ENCODE data around the gene LAMC3.

The LAMC3 gene

GRCh38 chr9:130985606-130986162, 23.3 kb upstream of the LAMC3 start:
- ATAC-seq: no peak
- TF ChIP-seq PATZ1 (CRISPR knock-in tag; IDR thresholded peaks at IDR 0.05; ENCODE audit: borderline replicate concordance): no peak
- no peak for TF ChIP-seq CREB5 (CRISPR knock-in tag; IDR thresholded peaks at IDR 0.05; ENCODE audit: low read depth)
- TF ChIP-seq, protein P1, sequence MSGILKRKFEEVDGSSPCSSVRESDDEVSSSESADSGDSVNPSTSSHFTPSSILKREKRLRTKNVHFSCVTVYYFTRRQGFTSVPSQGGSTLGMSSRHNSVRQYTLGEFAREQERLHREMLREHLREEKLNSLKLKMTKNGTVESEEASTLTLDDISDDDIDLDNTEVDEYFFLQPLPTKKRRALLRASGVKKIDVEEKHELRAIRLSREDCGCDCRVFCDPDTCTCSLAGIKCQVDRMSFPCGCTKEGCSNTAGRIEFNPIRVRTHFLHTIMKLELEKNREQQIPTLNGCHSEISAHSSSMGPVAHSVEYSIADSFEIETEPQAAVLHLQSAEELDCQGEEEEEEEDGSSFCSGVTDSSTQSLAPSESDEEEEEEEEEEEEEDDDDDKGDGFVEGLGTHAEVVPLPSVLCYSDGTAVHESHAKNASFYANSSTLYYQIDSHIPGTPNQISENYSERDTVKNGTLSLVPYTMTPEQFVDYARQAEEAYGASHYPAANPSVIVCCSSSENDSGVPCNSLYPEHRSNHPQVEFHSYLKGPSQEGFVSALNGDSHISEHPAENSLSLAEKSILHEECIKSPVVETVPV (CRISPR knock-in tag; IDR thresholded peaks at IDR 0.05): no peak
- no peak for TF ChIP-seq ZNF70 (CRISPR knock-in tag; IDR thresholded peaks at IDR 0.05)
- TF ChIP-seq GLIS3 (CRISPR knock-in tag; IDR thresholded peaks at IDR 0.05): no peak
- TF ChIP-seq TOX (CRISPR knock-in tag; IDR thresholded peaks at IDR 0.05; ENCODE audit: borderline replicate concordance): no peak
- no peak for TF ChIP-seq OSR1 (CRISPR knock-in tag; IDR thresholded peaks at IDR 0.05)
- no peak for TF ChIP-seq ESRRG (CRISPR knock-in tag; IDR thresholded peaks at IDR 0.05)
- no peak for TF ChIP-seq SNAI2 (CRISPR knock-in tag; IDR thresholded peaks at IDR 0.05)
- TF ChIP-seq TCF4 (CRISPR knock-in tag; IDR thresholded peaks at IDR 0.05; ENCODE audit: borderline replicate concordance): no peak
- no peak for TF ChIP-seq ZFP30 (CRISPR knock-in tag; IDR thresholded peaks at IDR 0.05)
- no peak for TF ChIP-seq PPARA (CRISPR knock-in tag; IDR thresholded peaks at IDR 0.05; ENCODE audit: borderline replicate concordance)
- TF ChIP-seq ARNTL (CRISPR knock-in tag; IDR thresholded peaks at IDR 0.05; ENCODE audit: borderline replicate concordance, low read depth): no peak
- no peak for TF ChIP-seq ZNF8 (CRISPR knock-in tag; IDR thresholded peaks at IDR 0.05)
- no peak for TF ChIP-seq ISL1 (CRISPR knock-in tag; IDR thresholded peaks at IDR 0.05)
- TF ChIP-seq RARB (CRISPR knock-in tag; IDR thresholded peaks at IDR 0.05): no peak
- TF ChIP-seq, protein P2, sequence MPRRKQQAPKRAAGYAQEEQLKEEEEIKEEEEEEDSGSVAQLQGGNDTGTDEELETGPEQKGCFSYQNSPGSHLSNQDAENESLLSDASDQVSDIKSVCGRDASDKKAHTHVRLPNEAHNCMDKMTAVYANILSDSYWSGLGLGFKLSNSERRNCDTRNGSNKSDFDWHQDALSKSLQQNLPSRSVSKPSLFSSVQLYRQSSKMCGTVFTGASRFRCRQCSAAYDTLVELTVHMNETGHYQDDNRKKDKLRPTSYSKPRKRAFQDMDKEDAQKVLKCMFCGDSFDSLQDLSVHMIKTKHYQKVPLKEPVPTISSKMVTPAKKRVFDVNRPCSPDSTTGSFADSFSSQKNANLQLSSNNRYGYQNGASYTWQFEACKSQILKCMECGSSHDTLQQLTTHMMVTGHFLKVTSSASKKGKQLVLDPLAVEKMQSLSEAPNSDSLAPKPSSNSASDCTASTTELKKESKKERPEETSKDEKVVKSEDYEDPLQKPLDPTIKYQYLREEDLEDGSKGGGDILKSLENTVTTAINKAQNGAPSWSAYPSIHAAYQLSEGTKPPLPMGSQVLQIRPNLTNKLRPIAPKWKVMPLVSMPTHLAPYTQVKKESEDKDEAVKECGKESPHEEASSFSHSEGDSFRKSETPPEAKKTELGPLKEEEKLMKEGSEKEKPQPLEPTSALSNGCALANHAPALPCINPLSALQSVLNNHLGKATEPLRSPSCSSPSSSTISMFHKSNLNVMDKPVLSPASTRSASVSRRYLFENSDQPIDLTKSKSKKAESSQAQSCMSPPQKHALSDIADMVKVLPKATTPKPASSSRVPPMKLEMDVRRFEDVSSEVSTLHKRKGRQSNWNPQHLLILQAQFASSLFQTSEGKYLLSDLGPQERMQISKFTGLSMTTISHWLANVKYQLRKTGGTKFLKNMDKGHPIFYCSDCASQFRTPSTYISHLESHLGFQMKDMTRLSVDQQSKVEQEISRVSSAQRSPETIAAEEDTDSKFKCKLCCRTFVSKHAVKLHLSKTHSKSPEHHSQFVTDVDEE (CRISPR knock-in tag; IDR thresholded peaks at IDR 0.05): no peak

DNA sequence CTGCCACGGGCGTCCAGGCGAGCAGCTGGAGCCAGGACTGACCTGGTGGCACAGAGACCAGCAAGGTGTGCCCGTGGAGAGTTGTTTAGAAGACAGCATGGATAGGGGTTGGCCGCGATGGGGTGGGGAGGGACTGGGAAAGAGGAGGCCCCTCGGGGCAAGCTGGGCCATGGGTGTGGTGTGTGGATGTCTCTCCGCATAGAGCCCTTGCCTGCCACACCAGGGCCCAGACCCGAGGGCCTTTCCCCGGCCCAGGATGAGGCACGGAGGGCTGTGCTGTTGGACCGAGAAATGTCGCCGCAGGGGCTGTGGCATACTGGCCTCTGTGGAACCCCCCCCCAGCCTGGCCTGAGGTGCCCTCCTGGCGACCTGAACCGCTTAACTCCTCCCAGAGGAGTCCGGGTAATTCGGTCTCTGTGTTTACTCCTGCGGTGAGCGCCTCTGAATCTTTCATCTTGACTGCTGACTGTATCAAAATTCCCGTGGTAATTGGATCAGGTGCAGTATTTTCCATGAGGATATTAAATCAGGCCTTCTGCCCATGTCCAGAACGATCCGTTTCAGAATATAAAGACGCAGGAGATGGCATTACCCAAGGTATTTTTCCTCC, 22.5 kb upstream of the LAMC3 start:
- no peak for TF ChIP-seq TCF4 (CRISPR knock-in tag; IDR thresholded peaks at IDR 0.05; ENCODE audit: borderline replicate concordance)
- no peak for TF ChIP-seq CSDC2 (CRISPR knock-in tag; IDR thresholded peaks at IDR 0.05)
- no peak for TF ChIP-seq TOX (CRISPR knock-in tag; IDR thresholded peaks at IDR 0.05; ENCODE audit: borderline replicate concordance)
- TF ChIP-seq SNAI2 (CRISPR knock-in tag; IDR thresholded peaks at IDR 0.05): no peak
- no peak for TF ChIP-seq ISL1 (CRISPR knock-in tag; IDR thresholded peaks at IDR 0.05)
- no peak for TF ChIP-seq ZFP3 (CRISPR knock-in tag; IDR thresholded peaks at IDR 0.05)
- TF ChIP-seq ZC3H10 (CRISPR knock-in tag; IDR thresholded peaks at IDR 0.05): no peak
- TF ChIP-seq, protein P2 (CRISPR knock-in tag; IDR thresholded peaks at IDR 0.05): no peak
- TF ChIP-seq ZNF565 (CRISPR knock-in tag; conservative IDR thresholded peaks at IDR 0.05; ENCODE audit: low read depth): no peak
- no peak for TF ChIP-seq GLIS3 (CRISPR knock-in tag; IDR thresholded peaks at IDR 0.05)
- TF ChIP-seq PPARA (CRISPR knock-in tag; IDR thresholded peaks at IDR 0.05; ENCODE audit: borderline replicate concordance): no peak
- no peak for TF ChIP-seq ARNTL (CRISPR knock-in tag; IDR thresholded peaks at IDR 0.05; ENCODE audit: borderline replicate concordance, low read depth)
- no peak for TF ChIP-seq CREB5 (CRISPR knock-in tag; IDR thresholded peaks at IDR 0.05; ENCODE audit: low read depth)
- no peak for TF ChIP-seq RARB (CRISPR knock-in tag; IDR thresholded peaks at IDR 0.05)
- ATAC-seq: no peak
